ENCODE data around the gene GALNT9. TPM values are rescaled to one million over a fixed set of nuclear protein-coding genes. Genes with fewer than 3 reads are reported as not detected.

Gene GALNT9
- total RNA-seq, 4 donors from 2014 or later = 0.13 TPM; not detected in 3

DNA sequence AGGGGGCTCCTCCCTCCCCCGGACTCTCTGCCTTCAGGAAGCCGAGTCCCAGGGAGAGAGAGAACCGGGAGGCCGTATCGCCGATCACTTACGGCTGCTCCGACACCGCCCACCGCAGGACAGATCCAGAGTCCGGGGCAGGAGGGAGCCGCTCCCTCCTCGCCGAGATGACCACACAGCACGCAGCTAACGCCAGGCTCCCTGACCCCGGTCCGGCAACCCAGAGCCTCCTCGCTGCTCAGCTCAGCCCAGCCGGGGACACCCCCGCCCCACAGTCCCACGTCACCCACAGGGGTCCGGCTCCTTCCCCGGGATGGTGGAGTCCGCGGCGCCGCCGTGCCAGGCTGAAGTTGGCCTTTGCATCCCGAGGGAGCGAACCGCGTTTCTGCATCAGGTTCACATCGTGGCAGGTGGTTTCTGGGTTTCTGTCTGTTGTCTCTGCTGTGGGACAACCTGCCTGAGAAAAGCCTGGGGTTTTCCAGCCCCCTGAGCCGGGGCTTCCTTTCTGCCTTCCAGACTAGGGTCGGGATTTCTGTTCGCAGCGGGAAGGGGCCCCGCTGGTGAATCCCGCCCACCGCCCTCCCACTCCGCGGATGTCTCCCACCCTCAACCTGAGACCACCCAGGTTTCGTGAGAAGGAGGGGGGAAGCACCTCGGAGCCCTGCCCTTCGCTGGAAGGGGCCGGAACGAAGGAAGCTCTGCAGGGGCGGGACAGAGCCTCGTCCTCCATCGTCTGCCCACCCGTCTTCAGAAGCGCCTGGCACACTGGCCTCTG is 123.9 kb downstream of the GALNT9 start:
- WGBS, 2 donors = 2 to 3% methylated on average over 24 to 52 of the region's 53 CpGs
- no peak for DNase-seq (ENCODE audit: low spot score in 2 of 2)
- intact Hi-C loops (cut with DNase I; ENCODE audit: low total_unique reads) = no loop called here
- TF ChIP-seq, protein P1, sequence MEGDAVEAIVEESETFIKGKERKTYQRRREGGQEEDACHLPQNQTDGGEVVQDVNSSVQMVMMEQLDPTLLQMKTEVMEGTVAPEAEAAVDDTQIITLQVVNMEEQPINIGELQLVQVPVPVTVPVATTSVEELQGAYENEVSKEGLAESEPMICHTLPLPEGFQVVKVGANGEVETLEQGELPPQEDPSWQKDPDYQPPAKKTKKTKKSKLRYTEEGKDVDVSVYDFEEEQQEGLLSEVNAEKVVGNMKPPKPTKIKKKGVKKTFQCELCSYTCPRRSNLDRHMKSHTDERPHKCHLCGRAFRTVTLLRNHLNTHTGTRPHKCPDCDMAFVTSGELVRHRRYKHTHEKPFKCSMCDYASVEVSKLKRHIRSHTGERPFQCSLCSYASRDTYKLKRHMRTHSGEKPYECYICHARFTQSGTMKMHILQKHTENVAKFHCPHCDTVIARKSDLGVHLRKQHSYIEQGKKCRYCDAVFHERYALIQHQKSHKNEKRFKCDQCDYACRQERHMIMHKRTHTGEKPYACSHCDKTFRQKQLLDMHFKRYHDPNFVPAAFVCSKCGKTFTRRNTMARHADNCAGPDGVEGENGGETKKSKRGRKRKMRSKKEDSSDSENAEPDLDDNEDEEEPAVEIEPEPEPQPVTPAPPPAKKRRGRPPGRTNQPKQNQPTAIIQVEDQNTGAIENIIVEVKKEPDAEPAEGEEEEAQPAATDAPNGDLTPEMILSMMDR (IDR thresholded peaks at IDR 0.05) = no peak
- TF ChIP-seq POLR2A (IDR thresholded peaks at IDR 0.05) = no peak
- H3K4me3 ChIP-seq (ENCODE audit: low read depth, poor library complexity, severe bottlenecking) = no peak overlapping the region

DNA sequence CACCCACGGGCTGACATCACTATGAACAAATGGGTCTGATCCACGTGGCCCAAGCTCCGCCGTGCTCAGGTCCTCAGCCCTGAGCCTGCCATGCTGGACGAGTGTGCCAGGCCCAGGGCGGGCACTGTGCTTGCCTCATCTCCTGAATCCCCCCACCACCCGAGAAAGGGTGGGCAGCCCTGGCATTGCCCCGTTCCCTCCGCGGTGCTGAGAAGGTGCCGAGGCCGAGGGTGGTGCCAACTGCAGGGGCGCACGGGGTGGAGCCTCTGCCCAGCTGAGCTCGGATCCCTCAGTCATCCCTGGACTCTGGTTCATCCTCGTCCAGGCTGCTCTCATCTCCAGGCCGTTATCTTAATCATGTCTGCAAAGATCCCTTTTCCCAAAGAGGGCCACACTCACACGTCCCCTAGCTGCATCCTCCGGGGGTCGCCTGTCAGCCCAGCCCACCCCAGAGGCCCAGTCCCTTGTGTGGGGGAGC is 124.6 kb downstream of the GALNT9 start:
- H3K4me3 ChIP-seq (ENCODE audit: low read depth, poor library complexity, severe bottlenecking) = no peak overlapping the region
- TF ChIP-seq, protein P1 (IDR thresholded peaks at IDR 0.05) = no peak
- TF ChIP-seq POLR2A (IDR thresholded peaks at IDR 0.05) = no peak
- 21 to 23% methylated on average over 11 to 14 of the region's 20 CpGs for WGBS, 2 donors
- intact Hi-C loops (cut with DNase I; ENCODE audit: low total_unique reads) = no loop called here
- no peak for DNase-seq (ENCODE audit: low spot score in 2 of 2)

DNA sequence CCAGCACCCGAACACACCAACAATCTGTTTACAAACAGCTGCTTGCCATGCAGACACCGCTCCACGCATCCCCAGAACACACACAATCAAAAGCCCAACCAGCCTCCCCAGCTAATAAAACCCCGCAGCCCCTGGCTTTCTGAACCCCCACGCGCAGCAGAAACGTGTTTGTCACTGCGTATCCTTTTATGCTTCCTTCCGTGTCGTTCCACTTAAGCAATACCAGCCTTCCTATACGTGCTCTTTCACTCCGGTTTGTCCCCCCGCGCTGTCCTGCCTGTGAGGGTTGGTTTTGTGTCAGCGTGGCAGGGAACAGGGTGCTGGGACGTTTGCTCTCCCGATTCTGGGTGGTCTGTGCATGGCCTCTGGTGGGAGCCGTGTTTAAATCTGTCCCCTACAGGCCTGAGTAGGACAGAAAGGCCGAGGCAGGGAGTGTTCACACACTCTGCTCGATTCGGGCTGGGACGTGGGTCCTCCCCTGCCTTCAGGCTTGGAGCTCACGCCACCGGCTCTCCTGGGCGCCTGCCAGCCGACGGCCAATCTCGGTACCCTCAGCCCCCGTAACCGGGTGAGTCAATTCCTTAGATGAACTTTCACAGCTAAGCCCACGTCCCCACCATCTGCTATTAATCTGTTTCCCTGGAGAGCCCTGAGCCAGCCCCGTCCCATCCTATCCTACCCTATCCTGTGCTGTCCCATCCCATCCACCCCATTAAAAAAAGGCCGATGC is 125.2 kb downstream of the GALNT9 start:
- TF ChIP-seq, protein P1 (IDR thresholded peaks at IDR 0.05) = no peak
- no peak for TF ChIP-seq POLR2A (IDR thresholded peaks at IDR 0.05)
- no peak overlapping the region for H3K4me3 ChIP-seq (ENCODE audit: low read depth, poor library complexity, severe bottlenecking)
- no peak for DNase-seq (ENCODE audit: low spot score in 2 of 2)
- intact Hi-C loops (cut with DNase I; ENCODE audit: low total_unique reads) = no loop called here
- WGBS, 2 donors = 27 to 38% methylated on average over 33 of the region's 33 CpGs

DNA sequence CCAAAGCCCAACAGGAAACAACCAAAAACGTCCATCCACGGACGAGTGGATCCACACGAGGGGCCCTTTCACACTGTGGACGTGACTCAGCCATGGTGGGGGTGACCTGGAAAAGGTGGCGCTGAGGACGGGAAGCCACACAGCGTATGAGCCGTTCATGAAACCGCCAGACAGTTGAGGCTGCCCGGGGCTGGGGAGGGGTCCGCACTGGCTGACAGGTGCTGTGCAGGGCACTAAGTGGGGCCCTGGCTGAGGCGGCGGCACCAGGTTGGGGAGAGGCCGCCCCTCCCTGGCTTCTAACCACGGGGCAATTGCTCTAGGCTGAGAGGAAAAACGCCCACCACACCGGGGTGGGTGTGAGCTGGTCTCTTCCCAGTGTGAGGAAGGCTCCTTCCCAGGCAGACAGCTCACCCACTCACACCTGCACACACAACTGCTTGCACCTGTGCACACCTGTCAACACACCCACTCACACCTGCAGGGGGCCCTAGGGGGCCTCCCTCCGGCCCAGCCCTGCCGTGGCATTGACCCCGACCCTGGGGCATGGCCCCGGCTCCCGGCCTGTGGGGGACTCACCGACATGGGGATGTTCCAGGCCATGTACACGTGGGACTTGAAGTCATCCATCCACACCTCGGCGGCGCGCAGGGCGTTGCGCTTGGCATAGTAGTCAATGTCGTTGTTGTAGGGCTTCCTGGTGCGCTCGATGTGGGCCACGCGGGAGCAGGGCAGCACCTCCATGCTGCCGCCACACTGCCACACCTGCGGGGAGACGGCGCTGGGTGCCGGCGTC is 126.3 kb downstream of the GALNT9 start:
- intact Hi-C loops (cut with DNase I; ENCODE audit: low total_unique reads) = no loop called here
- no peak for DNase-seq (ENCODE audit: low spot score in 2 of 2)

More for the DNA sequence above, 126.3 kb downstream of the GALNT9 start:
- H3K4me3 ChIP-seq (ENCODE audit: low read depth, poor library complexity, severe bottlenecking) = no peak overlapping the region
- TF ChIP-seq POLR2A (IDR thresholded peaks at IDR 0.05) = no peak
- TF ChIP-seq, protein P1 (IDR thresholded peaks at IDR 0.05) = no peak
- WGBS, 2 donors = 69 to 75% methylated on average over 41 to 42 of the region's 42 CpGs

All from lower leg skin (tissue), 4 donors.